H1 (cell line): Measurements from ENCODE around the gene EZH1. TPM values are rescaled to one million over a fixed set of nuclear protein-coding genes. Genes with fewer than 3 reads are reported as not detected.

Experiments used
- CHD7 ChIP-seq: fragments of 300-600 bp; sonication (generic); IDR thresholded peaks from 2 replicates; pipeline ENCODE4 v1.7.1; 2012; ENCODE audit warnings: low read length, moderate library complexity, mild to moderate bottlenecking, inconsistent platforms; ENCODE audit not compliant: insufficient replicate concordance
- EZH2 ChIP-seq: fragments of 200-600 bp; sonication (generic); IDR thresholded peaks from 2 replicates; pipeline ENCODE4 v1.7.1; 2012; ENCODE audit warnings: low read depth, mild to moderate bottlenecking, moderate library complexity, low read length, inconsistent platforms; ENCODE audit not compliant: severe bottlenecking
- JUN ChIP-seq: IDR thresholded peaks from 2 replicates; pipeline ENCODE4 v1.6.1; 2011; ENCODE audit warnings: low read depth, mild to moderate bottlenecking, improper control_type of control experiment, low read length
- JUND ChIP-seq: IDR thresholded peaks from 2 replicates; pipeline ENCODE4 v1.6.1; 2011; ENCODE audit warnings: mild to moderate bottlenecking, improper control_type of control experiment, low read length
- RBBP5 ChIP-seq: IDR thresholded peaks from 2 replicates; pipeline ENCODE4 v1.7.1; 2012; ENCODE audit warnings: low read depth, mild to moderate bottlenecking, inconsistent platforms, low read length, moderate library complexity, borderline replicate concordance
- SAP30 ChIP-seq: fragments of 300-600 bp; sonication (generic); IDR thresholded peaks from 2 replicates; pipeline ENCODE4 v1.7.1; 2012; ENCODE audit warnings: low read length, moderate library complexity, mild to moderate bottlenecking, inconsistent platforms; ENCODE audit not compliant: insufficient read depth, insufficient replicate concordance
- SIN3A ChIP-seq, 2 experiments: IDR thresholded peaks in 1 of 2; conservative IDR thresholded peaks in 1 of 2; 2 replicates each; pipeline ENCODE4 v1.6.1; 2011 to 2012; ENCODE audit warnings: low read length in 2 of 2, improper control_type of control experiment in 1 of 2, low read depth in 1 of 2, mild to moderate bottlenecking in 1 of 2
- SP2 ChIP-seq: IDR thresholded peaks from 2 replicates; pipeline ENCODE4 v1.6.1; 2012; ENCODE audit warnings: mild to moderate bottlenecking, low read length, inconsistent platforms
- polyA plus RNA-seq, 7 experiments: library from polyadenylated mRNA; depleted of rRNA in 3 of 7; stranded (reverse) in 5 of 7; unstranded in 2 of 7; fragments of >200 nt in 5 of 7; fragments of 200-250 nt in 2 of 7; gene quantifications; 1 replicate in 5 of 7; 2 replicates in 1 of 7; 4 replicates in 1 of 7; pipeline versions ENCODE4 v1.2.1 to v1.2.3, GENCODE V29; 2011 to 2013; ENCODE audit warnings: missing spikeins in 2 of 7, mixed read lengths in 2 of 7
- total RNA-seq: library from RNA; stranded (reverse); fragmentation: NEBNext Ultra II Directional; extraction: Animal tissue kit (Norgen Biotek cat#: 25700); gene quantifications from 2 replicates; pipeline ENCODE4 v1.2.1, GENCODE V29; 2021

The EZH1 gene
- total and polyA plus RNA-seq, 2 of the 8 experiments (the other 6 are each of a cell fraction or from before 2014, with no cell fraction given): 17.4 to 20.8 TPM

- TF ChIP-seq CHD7 (no peak), SP2 (no peak), JUND (no peak), SAP30 (no peak), EZH2 (no peak), SIN3A (conservative IDR thresholded peaks at IDR 0.05 in 1 of 2, IDR thresholded peaks at IDR 0.05 in 1 of 2; ENCODE audit: low read depth in 1 of 2, low read length in 2 of 2) (peak in 1 of 2 experiments; percentile 41; a peak in 1 of 4 replicates), RBBP5 (no peak), JUN (no peak)
These were observed 74.7 kb downstream of the EZH1 start (continued) for GRCh38 chr17:42669977-42670788.
